GM18861 (cell line): Measurements from ENCODE around the gene CORO7.
A peak's percentile ranks its signal among the peaks of the same experiment; 100 is the strongest.
"Not testable (repeated sequence)": the region's sequence is repeated elsewhere in the genome, so short reads cannot be mapped to it uniquely, and the experiment has no call there.

ENCODE experiments used
- ATAC-seq: cut with Tn5 transposase; IDR thresholded peaks from one replicate; pipeline ENCODE4 v1.9.1; 2021; ENCODE audit not compliant: unreplicated experiment

The CORO7 gene

GRCh38 chr16:4358831-4359561 lies 57.4 kb downstream of the CORO7 start:
- ATAC-seq, result no peak

DNA sequence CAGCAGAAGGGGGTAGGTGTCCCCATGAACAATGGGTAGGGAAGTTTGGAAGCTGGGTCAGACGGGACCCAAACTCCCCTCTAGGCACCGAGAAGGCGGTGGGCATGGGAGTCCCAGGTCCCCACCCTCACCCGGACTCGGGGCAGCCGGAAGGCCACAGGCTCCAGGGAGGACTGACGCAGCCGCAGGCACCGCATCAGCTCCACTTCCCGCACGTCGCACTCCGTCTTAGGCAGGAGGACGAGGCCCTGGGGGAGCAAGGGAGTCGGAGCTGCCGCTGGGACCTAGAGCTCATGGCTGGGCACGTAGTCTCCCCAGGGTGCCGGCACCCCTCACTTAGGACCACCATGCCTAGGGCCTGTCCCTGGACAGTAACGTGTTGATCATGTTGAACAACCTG lies 58.2 kb downstream of the CORO7 start:
- ATAC-seq, result no peak

GRCh38 chr16:4356820-4357219 lies 59.6 kb downstream of the CORO7 start:
- ATAC-seq, result no peak

- no peak for ATAC-seq
Observed at GRCh38 chr16:4354512-4355409, 61.6 kb downstream of the CORO7 start.

DNA sequence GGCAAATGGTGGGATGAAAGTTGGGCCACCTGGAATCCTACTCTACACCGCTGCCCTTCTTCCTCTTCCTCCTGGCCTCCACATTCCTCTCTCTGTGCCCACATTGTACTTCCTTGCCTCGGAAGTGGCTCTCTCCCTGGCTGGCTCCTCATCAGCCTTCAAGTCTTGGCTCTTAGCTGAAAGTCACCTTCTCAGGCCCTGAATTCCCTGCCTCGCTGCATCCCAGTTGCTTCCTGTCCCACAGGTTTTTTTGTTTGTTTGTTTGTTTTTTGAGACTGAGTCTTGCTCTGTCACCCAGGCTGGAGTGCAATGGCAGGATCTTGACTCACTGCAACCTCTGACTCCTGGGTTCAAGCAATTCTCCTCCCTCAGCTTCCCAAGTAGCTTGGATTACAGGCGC lies 62.7 kb downstream of the CORO7 start:
- ATAC-seq, result no peak

DNA sequence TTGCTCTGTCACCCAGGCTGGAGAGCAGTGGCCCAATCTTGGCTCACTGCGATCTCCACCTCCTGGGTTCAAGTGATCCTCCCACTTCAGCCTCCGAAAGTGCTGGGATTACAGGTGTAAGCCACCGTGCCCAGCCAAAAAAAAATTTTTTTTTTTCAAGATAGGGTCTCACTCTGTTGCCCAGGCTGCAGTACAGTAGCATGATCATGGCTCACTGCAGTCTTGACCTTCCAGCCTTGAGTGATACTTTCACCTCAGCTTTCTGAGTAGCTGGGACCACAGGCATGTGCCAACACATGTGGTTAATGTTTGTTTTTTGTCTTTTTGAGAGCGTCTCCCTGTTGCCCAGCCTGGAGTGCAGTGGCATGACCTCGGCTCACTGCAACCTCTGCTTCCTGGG lies 63.6 kb downstream of the CORO7 start:
- no peak for ATAC-seq

GRCh38 chr16:4351880-4352279 lies 64.5 kb downstream of the CORO7 start:
- no peak for ATAC-seq

- ATAC-seq, result peak; percentile 76
Observed at GRCh38 chr16:4350787-4351659, 65.4 kb downstream of the CORO7 start, which contains the start of gene PAM16. PAM16 (minus strand) TSS chr16:4351321; CDS start chr16:4351234, 87 bp downstream.

DNA sequence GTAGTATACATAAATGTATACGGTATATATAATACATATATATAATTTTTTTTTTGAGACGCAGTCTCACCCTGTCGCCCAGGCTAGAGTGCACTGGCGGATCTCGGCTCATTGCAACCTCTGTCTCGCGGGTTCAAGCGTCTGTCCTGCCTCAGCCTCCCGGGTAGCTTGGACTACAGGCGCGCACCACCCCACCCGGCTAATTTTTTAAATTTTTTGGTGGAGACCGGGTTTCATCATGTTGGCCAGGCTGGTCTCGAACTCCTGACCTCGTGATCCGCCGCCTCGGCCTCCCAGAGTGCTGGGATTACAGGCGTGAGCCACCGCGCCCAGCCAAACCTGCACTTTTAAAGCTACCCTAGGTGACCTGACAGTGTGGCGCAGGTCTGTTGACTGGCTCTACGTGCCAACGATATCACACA lies 66.0 kb downstream of the CORO7 start:
- no peak for ATAC-seq

- ATAC-seq, result no peak
Observed at GRCh38 chr16:4349332-4349731, 67.1 kb downstream of the CORO7 start.

DNA sequence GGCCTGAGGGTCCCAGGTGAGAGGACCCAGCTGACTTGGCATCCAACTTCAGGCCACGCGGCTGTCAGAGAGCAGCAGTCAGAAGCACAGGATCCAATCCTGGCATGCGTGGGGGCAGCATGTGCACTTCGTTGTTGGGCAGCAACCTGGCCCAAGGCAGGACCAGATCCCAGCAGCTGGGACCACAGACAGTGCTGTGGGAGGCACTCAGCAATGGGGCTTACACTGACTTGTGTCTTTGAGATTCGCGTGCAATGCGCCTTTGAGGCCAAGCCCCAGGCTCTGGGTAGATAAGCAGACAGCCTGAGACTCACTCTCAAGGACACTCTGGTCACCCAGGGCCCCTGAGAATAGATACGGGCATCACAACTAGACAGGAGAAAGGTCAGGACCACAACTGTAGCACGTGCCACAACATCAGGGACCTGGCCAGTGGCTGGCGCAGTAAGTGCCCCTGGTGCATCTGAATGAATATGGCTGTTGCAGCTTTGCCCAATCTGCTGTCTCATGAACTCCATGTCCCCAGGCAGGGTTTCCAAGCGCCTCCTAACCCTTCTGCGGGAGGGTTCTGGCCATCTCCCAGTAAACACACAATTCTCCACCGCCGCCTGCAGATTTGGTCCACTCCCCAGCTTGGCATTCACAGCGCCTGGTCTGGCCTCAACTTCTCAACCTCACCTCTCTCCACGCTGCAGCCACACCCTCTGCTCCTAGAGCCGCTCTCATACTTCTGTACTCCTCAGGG lies 68.5 kb downstream of the CORO7 start:
- ATAC-seq, result no peak

- ATAC-seq, result no peak
Observed at GRCh38 chr16:4347010-4347409, 69.4 kb downstream of the CORO7 start.

GRCh38 chr16:4345836-4346781 lies 70.3 kb downstream of the CORO7 start:
- ATAC-seq, result no peak

- ATAC-seq, result no peak
Observed at GRCh38 chr16:4344983-4345835, 71.2 kb downstream of the CORO7 start.

- ATAC-seq, result not testable (repeated sequence)
Observed at GRCh38 chr16:4344300-4344982, 72.0 kb downstream of the CORO7 start.

DNA sequence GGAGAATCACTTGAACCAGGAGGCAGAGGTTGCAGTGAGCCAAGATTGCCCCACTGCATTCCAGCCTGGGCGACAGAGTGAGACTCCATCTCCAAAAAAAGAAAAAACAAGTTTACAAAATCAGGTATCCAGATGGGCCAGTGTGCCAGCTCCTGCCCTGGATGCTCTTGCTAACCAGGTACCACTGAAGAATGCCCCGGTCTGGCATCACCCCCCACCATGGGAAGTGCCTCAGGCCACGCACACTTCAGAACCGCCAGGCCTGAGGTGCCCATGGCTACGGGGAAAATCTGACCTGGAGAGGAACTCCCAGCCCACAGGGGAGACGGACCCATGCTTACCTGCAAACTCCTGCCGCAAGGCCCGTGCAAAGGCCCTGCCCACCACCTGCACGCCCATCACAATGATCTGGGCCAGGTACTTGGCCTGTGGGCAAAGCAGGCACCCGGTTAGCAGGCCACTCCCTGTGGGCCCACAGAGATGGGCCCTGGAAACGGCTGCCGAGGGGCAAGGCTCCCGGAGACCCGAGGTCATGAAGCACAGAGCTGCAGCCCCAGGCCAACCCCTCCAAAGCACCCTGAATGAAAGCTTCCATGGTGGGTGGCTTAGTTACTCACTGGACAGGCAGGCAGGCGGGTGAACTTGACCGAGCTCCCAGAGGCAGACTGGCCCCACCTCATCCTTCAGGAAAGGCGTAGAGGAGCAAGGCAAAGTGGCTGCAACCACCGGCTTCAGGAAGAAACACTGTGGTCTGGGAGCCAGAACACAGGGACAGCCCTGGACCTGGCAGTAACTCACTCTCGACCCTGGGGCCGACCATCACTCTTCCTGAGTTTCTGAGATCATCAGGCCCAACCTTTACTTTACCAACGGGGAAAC lies 73.3 kb downstream of the CORO7 start:
- no peak for ATAC-seq

GRCh38 chr16:4341250-4341649 lies 75.1 kb downstream of the CORO7 start:
- no peak for ATAC-seq
